PC-9 (cell line): ENCODE results near the gene LZTS2. TPM values are rescaled to one million over a fixed set of nuclear protein-coding genes. Genes with fewer than 3 reads are reported as not detected.

Experiments
- BruUV-seq: library from RNA; stranded (reverse); fragments of 400-500 nt; replicated peaks from 2 replicates; lab custom pipeline; 2021; lab: Mats Ljungman, UMichigan
- CTCF ChIA-PET: fragments of 300-600 bp; sonication (Branson Sonifier 250); formaldehyde crosslinking; loops from one replicate; lab custom pipeline; 2022; ENCODE audit warnings: antibody characterized with exemption; lab: Charles Lee
- POLR2A ChIA-PET: fragments of 300-600 bp; sonication (Branson Sonifier 250); formaldehyde crosslinking; loops from one replicate; lab custom pipeline; 2022; ENCODE audit warnings: antibody characterized with exemption; ENCODE audit not compliant: unreplicated experiment; lab: Charles Lee
- DNase-seq, 2 experiments: peaks; one replicate each; pipeline versions ENCODE4 v3.0.0 to v3.0.0-alpha.2; 2015 to 2022; ENCODE audit warnings: mixed read lengths in 1 of 2
- H2AFZ ChIP-seq: fragments of 200-600 bp; sonication (generic); 2 replicates; pipeline ENCODE4 v1.8.1; 2017; ENCODE audit warnings: antibody characterized with exemption
- H3F3A ChIP-seq: fragments of 200-600 bp; sonication (generic); 2 replicates; pipeline ENCODE4 v1.8.1; 2017; ENCODE audit warnings: antibody characterized with exemption, mild to moderate bottlenecking, low read depth; ENCODE audit not compliant: insufficient read depth
- H3K27ac ChIP-seq: fragments of 200-600 bp; sonication (generic); 2 replicates; pipeline ENCODE4 v1.6.1; 2016; ENCODE audit warnings: mixed run types
- H3K27me3 ChIP-seq: fragments of 200-600 bp; sonication (generic); 2 replicates; pipeline ENCODE4 v1.6.1; 2016; ENCODE audit warnings: low read depth, mixed run types; ENCODE audit not compliant: insufficient read depth
- H3K36me3 ChIP-seq: fragments of 200-600 bp; sonication (generic); 2 replicates; pipeline ENCODE4 v1.6.1; 2016; ENCODE audit warnings: low read depth, mixed run types
- H3K4me1 ChIP-seq: fragments of 200-600 bp; sonication (generic); replicated peaks from 2 replicates; pipeline ENCODE4 v1.6.1; 2016; ENCODE audit warnings: mixed run types; ENCODE audit not compliant: insufficient read depth
- H3K4me2 ChIP-seq: fragments of 200-600 bp; sonication (generic); 2 replicates; pipeline ENCODE4 v1.6.1; 2017; ENCODE audit warnings: mixed run types
- H3K4me3 ChIP-seq: fragments of 200-600 bp; sonication (generic); 2 replicates; pipeline ENCODE4 v1.6.1; 2016; ENCODE audit warnings: mixed run types
- H3K79me2 ChIP-seq: fragments of 200-600 bp; sonication (generic); 2 replicates; pipeline ENCODE4 v1.6.1; 2017; ENCODE audit warnings: low read depth, mixed run types
- H3K9me2 ChIP-seq: fragments of 200-600 bp; sonication (generic); 2 replicates; pipeline ENCODE4 v1.8.1; 2017; ENCODE audit warnings: mild to moderate bottlenecking; ENCODE audit not compliant: insufficient read depth
- H3K9me3 ChIP-seq: fragments of 200-600 bp; sonication (generic); 2 replicates; pipeline ENCODE4 v1.8.1; 2016; ENCODE audit warnings: low read depth; ENCODE audit not compliant: insufficient read depth
- H4K20me1 ChIP-seq: fragments of 200-600 bp; sonication (generic); 2 replicates; pipeline ENCODE4 v1.8.1; 2017; ENCODE audit not compliant: insufficient read depth
- CTCF ChIP-seq: fragments of 200-600 bp; sonication (generic); conservative IDR thresholded peaks from 2 replicates; pipeline ENCODE4 v1.6.1; 2017; ENCODE audit warnings: mixed run types, antibody characterized with exemption, mild to moderate bottlenecking, moderate library complexity
- EZH2 ChIP-seq: fragments of 200-600 bp; sonication (generic); IDR thresholded peaks from 2 replicates; pipeline ENCODE4 v1.8.0; 2017; ENCODE audit warnings: antibody characterized with exemption, low read depth
- intact Hi-C: fragments of 100-400 bp; cut with micrococcal nuclease; formaldehyde crosslinking; loops from one replicate; pipeline ENCODE4 v1.10.0; 2022; ENCODE audit not compliant: unreplicated experiment
- total RNA-seq: library from RNA; stranded (reverse); gene quantifications from 2 replicates; pipeline ENCODE4 v1.2.3, GENCODE V29; 2021

The LZTS2 gene
- total RNA-seq, 1 experiment from 2014 or later = 32.5 TPM

DNA sequence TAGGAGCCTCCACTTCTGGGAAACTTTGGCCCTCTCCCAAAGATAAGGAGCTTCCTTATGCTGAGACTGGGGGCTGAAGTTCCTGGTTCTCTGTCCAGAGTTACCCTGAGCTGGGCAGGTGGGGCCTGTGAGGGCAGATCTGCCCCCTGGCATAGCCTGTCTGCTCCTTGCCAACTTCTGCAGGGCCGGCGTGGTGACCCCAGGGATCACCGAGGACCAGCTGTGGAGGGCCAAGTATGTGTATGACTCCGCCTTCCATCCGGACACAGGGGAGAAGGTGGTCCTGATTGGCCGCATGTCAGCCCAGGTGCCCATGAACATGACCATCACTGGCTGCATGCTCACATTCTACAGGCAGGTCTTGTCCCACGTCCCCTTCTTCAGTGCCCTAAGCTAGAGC, 35.7 kb downstream of the LZTS2 start:
- intact Hi-C loops = no loop called here
- no TSS peak for BruUV-seq
- no peak for DNase-seq
- H3K4me2 ChIP-seq = no peak overlapping the region
- no peaks in the 10 kb centered on the region for H3K36me3 ChIP-seq
- H3K27me3 ChIP-seq = no peaks in the 10 kb centered on the region
- H3F3A ChIP-seq = peaks cover 16% of the 10 kb centered on the region; the same call in 1 of the 2 replicates
- H3K27ac ChIP-seq = no peak overlapping the region
- TF ChIP-seq CTCF (no peak), EZH2 (no peak)
- H3K9me3 ChIP-seq = no peaks in the 10 kb centered on the region
- POLR2A ChIA-PET = no interaction called here
- peaks cover 14% of the 10 kb centered on the region for H3K4me1 ChIP-seq
- no peak overlapping the region for H3K4me3 ChIP-seq
- H3K79me2 ChIP-seq = no peaks in the 10 kb centered on the region
- no peak overlapping the region for H2AFZ ChIP-seq
- CTCF ChIA-PET = no interaction called here
- H3K9me2 ChIP-seq = no peaks in the 10 kb centered on the region
- H4K20me1 ChIP-seq = no peaks in the 10 kb centered on the region

- H3K9me2 ChIP-seq = no peaks in the 10 kb centered on the region
- H3K27ac ChIP-seq = no peak overlapping the region
- no peak for TF ChIP-seq CTCF
- no peak for TF ChIP-seq EZH2
Measured at GRCh38 chr10:101035916-101036702, 36.5 kb downstream of the LZTS2 start.

GRCh38 chr10:101036726-101037125, 37.1 kb downstream of the LZTS2 start:
- no peaks in the 10 kb centered on the region for H3K27me3 ChIP-seq
- CTCF ChIA-PET = no interaction called here
- H3K27ac ChIP-seq = no peak overlapping the region
- peaks cover 16% of the 10 kb centered on the region; the same call in 1 of the 2 replicates for H3F3A ChIP-seq
- no peak overlapping the region for H2AFZ ChIP-seq
- no TSS peak for BruUV-seq
- no peaks in the 10 kb centered on the region for H3K9me2 ChIP-seq
- H3K79me2 ChIP-seq = no peaks in the 10 kb centered on the region
- no peak for DNase-seq
- H3K4me2 ChIP-seq = no peak overlapping the region
- no peaks in the 10 kb centered on the region for H3K36me3 ChIP-seq
- no peak overlapping the region for H3K4me3 ChIP-seq
- TF ChIP-seq CTCF = no peak
- TF ChIP-seq EZH2 = no peak
- intact Hi-C loops = no loop called here
- H4K20me1 ChIP-seq = no peaks in the 10 kb centered on the region
- no peaks in the 10 kb centered on the region for H3K9me3 ChIP-seq
- POLR2A ChIA-PET = interaction anchor here (0.6 kb wide), 1 partner anchor 696 kb away, joined by 4 read pairs; no protein-coding TSS in a partner anchor
- H3K4me1 ChIP-seq = peaks cover 14% of the 10 kb centered on the region

More at GRCh38 chr10:101035916-101036702, 36.5 kb downstream of the LZTS2 start:
- H3K9me3 ChIP-seq = no peaks in the 10 kb centered on the region
- BruUV-seq = no TSS peak
- no peak for DNase-seq
- H3K36me3 ChIP-seq = no peaks in the 10 kb centered on the region
- no peaks in the 10 kb centered on the region for H3K27me3 ChIP-seq
- peaks cover 10% of the 10 kb centered on the region for H3K4me1 ChIP-seq
- no peak overlapping the region for H3K4me3 ChIP-seq
- ChIA-PET CTCF (no interaction called here), POLR2A (no interaction called here)
- no peaks in the 10 kb centered on the region for H3K79me2 ChIP-seq
- H2AFZ ChIP-seq = no peak overlapping the region
- no peaks in the 10 kb centered on the region for H4K20me1 ChIP-seq
- peaks cover 16% of the 10 kb centered on the region; the same call in 1 of the 2 replicates for H3F3A ChIP-seq
- no peak overlapping the region for H3K4me2 ChIP-seq
- intact Hi-C loops = no loop called here
